NCI-H1417 (cell line): ENCODE results near the gene FAM13B.
"Not testable (repeated sequence)": the region's sequence is repeated elsewhere in the genome, so short reads cannot be mapped to it uniquely, and the experiment has no call there.

ENCODE experiments used
- DNase-seq, 3 experiments: peaks; one replicate each; lab custom pipeline; 2025; lab: John Stamatoyannopoulos, UW

Gene FAM13B

GRCh38 chr5:138035605-138036537, 3.0 kb upstream of the FAM13B start:
- peak; percentile 66 to 84 (median 80) for DNase-seq

- DNase-seq: no peak
Measured at GRCh38 chr5:138033907-138034306, 1.0 kb upstream of the FAM13B start.

- no peak for DNase-seq
Measured at GRCh38 chr5:138033386-138033808, 518 bp upstream of the FAM13B start.

GRCh38 chr5:138032028-138032571, 779 bp downstream of the FAM13B start:
- no peak for DNase-seq

GRCh38 chr5:138029944-138030343, 2.9 kb downstream of the FAM13B start:
- DNase-seq: no peak

- no peak for DNase-seq
Measured at GRCh38 chr5:138029501-138029900, 3.4 kb downstream of the FAM13B start.

GRCh38 chr5:138028971-138029365, 3.9 kb downstream of the FAM13B start:
- DNase-seq: no peak

GRCh38 chr5:138028262-138028970, 4.5 kb downstream of the FAM13B start:
- not testable (repeated sequence) for DNase-seq

GRCh38 chr5:138026793-138027192, 6.1 kb downstream of the FAM13B start:
- DNase-seq: not testable (repeated sequence)

GRCh38 chr5:138025285-138025684, 7.6 kb downstream of the FAM13B start:
- DNase-seq: no peak

- no peak for DNase-seq
Measured at GRCh38 chr5:138024117-138024516, 8.8 kb downstream of the FAM13B start.

- no peak for DNase-seq
Measured at GRCh38 chr5:138022912-138023311, 10.0 kb downstream of the FAM13B start.

- DNase-seq: no peak
Measured at GRCh38 chr5:138021771-138022170, 11.1 kb downstream of the FAM13B start.

GRCh38 chr5:138018849-138019248, 14.0 kb downstream of the FAM13B start:
- no peak for DNase-seq

GRCh38 chr5:138015916-138016315, 17.0 kb downstream of the FAM13B start:
- DNase-seq: no peak

GRCh38 chr5:138011991-138012390, 20.9 kb downstream of the FAM13B start:
- peak in 1 of 3 experiments; percentile 21 for DNase-seq

- no peak for DNase-seq
Measured at GRCh38 chr5:138000102-138000723, 32.7 kb downstream of the FAM13B start.

- DNase-seq: no peak
Measured at GRCh38 chr5:137997726-137998213, 35.1 kb downstream of the FAM13B start.

GRCh38 chr5:137995749-137996128, 37.1 kb downstream of the FAM13B start:
- DNase-seq: no peak

GRCh38 chr5:137995077-137995748, 37.7 kb downstream of the FAM13B start:
- peak in 1 of 3 experiments; percentile 9 for DNase-seq

GRCh38 chr5:137994556-137994955, 38.3 kb downstream of the FAM13B start:
- DNase-seq: peak in 2 of 3 experiments; percentile 14 to 17
